Bronchial smooth muscle cell (primary cell): Measurements from ENCODE around the gene XKRX. TPM values are rescaled to one million over a fixed set of nuclear protein-coding genes. Genes with fewer than 3 reads are reported as not detected.

Source experiments
- total RNA-seq: library from RNA; depleted of rRNA; stranded (reverse); fragments of >200 nt; gene quantifications from 2 replicates; pipeline ENCODE4 v1.2.1, GENCODE V29; 2014

Gene XKRX
- 0.16 TPM in 1 of 2 replicates, not detected in the other for total RNA-seq

GRCh38 chrX:100928660-100929613 is at the start of gene XKRX:
XKRX (minus strand) TSS chrX:100928917; CDS start chrX:100928304, 613 bp downstream.

GRCh38 chrX:100969408-100969807 is 40.7 kb upstream of the XKRX start, which contains the start of gene ARL13A:
ARL13A (plus strand) TSS chrX:100969708; CDS start chrX:100973690, 3,982 bp downstream.

GRCh38 chrX:100874325-100874724 is 54.4 kb downstream of the XKRX start, which contains the start of gene NOX1:
NOX1 (minus strand) TSS chrX:100874359; CDS start chrX:100874139, 220 bp downstream.

Other genes starting within 250 kb of the XKRX start
- 2.5 and 14.3 TPM in 2 replicates for gene SYTL4, start 196.8 kb downstream of the XKRX start, total RNA-seq
- 8.7 and 9.4 TPM in 2 replicates for gene CSTF2, start 108.5 kb downstream of the XKRX start, total RNA-seq
- gene NOX1, start 54.6 kb downstream of the XKRX start, total RNA-seq: 0.17 TPM in 1 of 2 replicates, not detected in the other
- not detected in 2 replicates for gene ARL13A, start 40.8 kb upstream of the XKRX start, total RNA-seq
- gene TRMT2B, start 123.2 kb upstream of the XKRX start, total RNA-seq: 10.0 and 12.8 TPM in 2 replicates
- 20.6 and 28.9 TPM in 2 replicates for gene TMEM35A, start 150.0 kb upstream of the XKRX start, total RNA-seq
- gene CENPI, start 169.3 kb upstream of the XKRX start, total RNA-seq: 2.2 and 4.7 TPM in 2 replicates